Measurements from ENCODE around the gene CCDC138. TPM values are rescaled to one million over a fixed set of nuclear protein-coding genes. Genes with fewer than 3 reads are reported as not detected.
"Not testable (repeated sequence)": the region's sequence is repeated elsewhere in the genome, so short reads cannot be mapped to it uniquely, and the experiment has no call there.

CCDC138 gene
- total RNA-seq (2021; ENCODE audit: unreplicated experiment) (10.1 TPM), Bru-seq, nascent RNA (percentile 84 among the genes with signal in this experiment), BruChase-seq, experiment 1, labeled RNA remaining after a 2-hour chase (percentile 77 among the genes with signal in this experiment), BruChase-seq, experiment 2, labeled RNA remaining after a 6-hour chase (percentile 74 among the genes with signal in this experiment)
- polyA plus RNA-seq (2012; ENCODE audit: insufficient read length), result 3.4 TPM
- long read RNA-seq, transcript CCDC138-201 (15 exons, 2,383 nt), result major isoform, 7 of 28 reads
- long read RNA-seq, partial matches to known transcripts, result 3 of 28 reads
- long read RNA-seq, other reads (novel, unspliced or antisense), result 15 of 28 reads

- in situ Hi-C loops (cut with HindIII; ENCODE audit: low pct_unique_long_range_greater_than_20kb, low sequenced_read_pairs), result no loop called here
- ChIA-PET CTCF (no interaction called here), POLR2A (interaction anchor here (0.7 kb wide), 1 partner anchor 45 kb away, joined by 3 read pairs; no protein-coding TSS in a partner anchor)
- intact Hi-C loops (cut with micrococcal nuclease; ENCODE audit: unreplicated experiment), result no loop called here
- ATAC-seq (peak; percentile 99), DNase-seq (ENCODE audit: low read depth, low spot score) (peak; percentile 36)
- Histone ChIP-seq H3K9me3 (ENCODE audit: control insufficient read depth, insufficient read depth, low read depth, low read length) (no peaks in the 10 kb centered on the region), H3K4me1 (ENCODE audit: control insufficient read depth, insufficient read depth, low read length) (peaks cover 7% of the 10 kb centered on the region; the same call in 1 of the 2 replicates), H3K27me3 (ENCODE audit: control insufficient read depth, insufficient read depth, low read length) (no peaks in the 10 kb centered on the region), H3K27ac (ENCODE audit: low read length) (peak within 1 kb of the TSS; percentile 75), H3K36me3 (ENCODE audit: control insufficient read depth, insufficient read depth, low read length) (peaks cover 26% of the 10 kb centered on the region), H3K4me3 (ENCODE audit: low read depth in 2 of 2, low read length in 2 of 2) (peak within 1 kb of the TSS; percentile 67 to 70)
- TF ChIP-seq CTCF (IDR thresholded peaks at IDR 0.05), result no peak
- 0 out of 4 replicates have a peak, but pooled peaks of 1 of the 2 experiments have one; percentile 16 for TF ChIP-seq REST (IDR thresholded peaks at IDR 0.05; ENCODE audit: insufficient read depth in 1 of 2, low read depth in 2 of 2, low read length in 1 of 2)
- TF ChIP-seq SIN3A (IDR thresholded peaks at IDR 0.05; ENCODE audit: borderline replicate concordance, insufficient read depth, low read depth, low read length), result peak; percentile 86; the same call in 1 of the 2 replicates
- peak; percentile 90 for TF ChIP-seq POLR2AphosphoS5 (IDR thresholded peaks at IDR 0.05; ENCODE audit: low read depth, low read length)
- BruUV-seq (replicated peaks), result no TSS peak
These were observed at the start of gene CCDC138 for GRCh38 chr2:108786354-108787215. Gene CCDC138, plus strand, starts transcription at chr2:108786771. Its CDS starts 52 bp downstream, at chr2:108786823.

GRCh38 chr2:108757973-108758372 lies 28.6 kb upstream of the CCDC138 start:
- DNase-seq (ENCODE audit: low read depth, low spot score); ATAC-seq; CTCF ChIA-PET; H3K4me1 ChIP-seq (ENCODE audit: control insufficient read depth, insufficient read depth, low read length); H3K4me3 ChIP-seq (ENCODE audit: low read depth in 2 of 2, low read length in 2 of 2); H3K9me3 ChIP-seq (ENCODE audit: control insufficient read depth, insufficient read depth, low read depth, low read length); in situ Hi-C loops (cut with HindIII; ENCODE audit: low pct_unique_long_range_greater_than_20kb, low sequenced_read_pairs); H3K36me3 ChIP-seq (ENCODE audit: control insufficient read depth, insufficient read depth, low read length); H3K27ac ChIP-seq (ENCODE audit: low read length); H3K27me3 ChIP-seq (ENCODE audit: control insufficient read depth, insufficient read depth, low read length); intact Hi-C loops (cut with micrococcal nuclease; ENCODE audit: unreplicated experiment); BruUV-seq (replicated peaks); POLR2A ChIA-PET: not testable (repeated sequence)

GRCh38 chr2:108762618-108763017 lies 24.0 kb upstream of the CCDC138 start:
- in situ Hi-C loops (cut with HindIII; ENCODE audit: low pct_unique_long_range_greater_than_20kb, low sequenced_read_pairs); H3K9me3 ChIP-seq (ENCODE audit: control insufficient read depth, insufficient read depth, low read depth, low read length); H3K27ac ChIP-seq (ENCODE audit: low read length); CTCF ChIA-PET; H3K4me1 ChIP-seq (ENCODE audit: control insufficient read depth, insufficient read depth, low read length); H3K4me3 ChIP-seq (ENCODE audit: low read depth in 2 of 2, low read length in 2 of 2); DNase-seq (ENCODE audit: low read depth, low spot score); POLR2A ChIA-PET; intact Hi-C loops (cut with micrococcal nuclease; ENCODE audit: unreplicated experiment); BruUV-seq (replicated peaks); ATAC-seq; H3K27me3 ChIP-seq (ENCODE audit: control insufficient read depth, insufficient read depth, low read length): not testable (repeated sequence)
- peaks cover 24% of the 10 kb centered on the region for H3K36me3 ChIP-seq (ENCODE audit: control insufficient read depth, insufficient read depth, low read length)

GRCh38 chr2:108766671-108767070 lies 19.9 kb upstream of the CCDC138 start:
- POLR2A ChIA-PET; H3K4me1 ChIP-seq (ENCODE audit: control insufficient read depth, insufficient read depth, low read length); intact Hi-C loops (cut with micrococcal nuclease; ENCODE audit: unreplicated experiment); ATAC-seq; in situ Hi-C loops (cut with HindIII; ENCODE audit: low pct_unique_long_range_greater_than_20kb, low sequenced_read_pairs); CTCF ChIA-PET; H3K4me3 ChIP-seq (ENCODE audit: low read depth in 2 of 2, low read length in 2 of 2); DNase-seq (ENCODE audit: low read depth, low spot score); H3K27ac ChIP-seq (ENCODE audit: low read length); H3K9me3 ChIP-seq (ENCODE audit: control insufficient read depth, insufficient read depth, low read depth, low read length); H3K27me3 ChIP-seq (ENCODE audit: control insufficient read depth, insufficient read depth, low read length); BruUV-seq (replicated peaks): not testable (repeated sequence)
- peaks cover 27% of the 10 kb centered on the region for H3K36me3 ChIP-seq (ENCODE audit: control insufficient read depth, insufficient read depth, low read length)

GRCh38 chr2:108767859-108768258 lies 18.7 kb upstream of the CCDC138 start:
- H3K4me3 ChIP-seq (ENCODE audit: low read depth in 2 of 2, low read length in 2 of 2); CTCF ChIA-PET; H3K27ac ChIP-seq (ENCODE audit: low read length); H3K9me3 ChIP-seq (ENCODE audit: control insufficient read depth, insufficient read depth, low read depth, low read length); H3K4me1 ChIP-seq (ENCODE audit: control insufficient read depth, insufficient read depth, low read length); H3K27me3 ChIP-seq (ENCODE audit: control insufficient read depth, insufficient read depth, low read length); in situ Hi-C loops (cut with HindIII; ENCODE audit: low pct_unique_long_range_greater_than_20kb, low sequenced_read_pairs); POLR2A ChIA-PET; intact Hi-C loops (cut with micrococcal nuclease; ENCODE audit: unreplicated experiment); DNase-seq (ENCODE audit: low read depth, low spot score); ATAC-seq: not testable (repeated sequence)
- H3K36me3 ChIP-seq (ENCODE audit: control insufficient read depth, insufficient read depth, low read length), result peaks cover 29% of the 10 kb centered on the region
- BruUV-seq (replicated peaks), result TSS peak; percentile 22
